Subcutaneous abdominal adipose tissue (tissue), 5 donors: ENCODE data around the gene STAT4.
"Not testable (repeated sequence)": the region's sequence is repeated elsewhere in the genome, so short reads cannot be mapped to it uniquely, and the experiment has no call there.

Experiments used
- H3K27ac ChIP-seq: one replicate; pipeline ENCODE4 v1.7.0; 2013; ENCODE audit warnings: low read depth, mild to moderate bottlenecking, inconsistent platforms, low read length, moderate library complexity
- H3K27me3 ChIP-seq, 5 donors: one replicate each; pipeline ENCODE4 v1.7.0; 2013; ENCODE audit warnings: low read length in 5 of 5, inconsistent platforms in 1 of 5; ENCODE audit not compliant: control insufficient read depth in 5 of 5, insufficient read depth in 4 of 5
- H3K36me3 ChIP-seq, 5 donors: one replicate each; pipeline ENCODE4 v1.7.0; 2013; ENCODE audit warnings: low read length in 5 of 5; ENCODE audit not compliant: control insufficient read depth in 5 of 5, insufficient read depth in 5 of 5
- H3K4me1 ChIP-seq, 5 donors: one replicate each; pipeline ENCODE4 v1.7.0; 2013; ENCODE audit warnings: low read length in 5 of 5, mild to moderate bottlenecking in 3 of 5, moderate library complexity in 1 of 5; ENCODE audit not compliant: control insufficient read depth in 5 of 5, insufficient read depth in 5 of 5
- H3K4me3 ChIP-seq, 5 donors: one replicate each; pipeline ENCODE4 v1.7.0; 2013; ENCODE audit warnings: low read length in 5 of 5, low read depth in 1 of 5
- H3K9ac ChIP-seq, 5 donors: one replicate each; pipeline ENCODE4 v1.7.0; 2013; ENCODE audit warnings: low read length in 5 of 5, mild to moderate bottlenecking in 4 of 5, moderate library complexity in 3 of 5
- H3K9me3 ChIP-seq, 5 donors: one replicate each; pipeline ENCODE4 v1.7.0; 2013; ENCODE audit warnings: low read length in 5 of 5; ENCODE audit not compliant: control insufficient read depth in 5 of 5
- donor health status: healthy.
- donor health status: healthy.
- donor health status: healthy.
- donor health status: healthy.
- donor health status: healthy.

The STAT4 gene

DNA sequence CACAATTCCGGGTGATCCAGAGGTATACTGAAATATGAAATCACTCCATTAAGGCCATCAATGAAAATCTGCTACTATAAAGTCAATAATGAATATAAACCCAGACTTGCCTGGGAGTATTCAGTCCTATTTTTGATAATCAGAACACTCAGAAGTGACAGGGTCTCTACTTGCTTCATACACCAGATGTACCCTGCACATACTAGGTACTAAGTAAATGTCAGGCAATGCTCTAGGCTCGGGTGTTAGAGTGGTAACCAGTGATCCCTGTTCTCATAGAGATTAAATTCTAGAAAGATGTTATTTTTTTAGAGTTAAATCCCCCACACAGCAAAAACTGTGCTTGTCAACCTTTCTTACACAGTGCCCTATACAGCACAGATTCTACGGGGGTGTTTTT, 149.2 kb downstream of the STAT4 start:
- Histone ChIP-seq H3K36me3 (peaks cover 67 to 97% (median 91%) of the 10 kb centered on the region in 5 donors), H3K9ac (no peak overlapping the region), H3K9me3 (no peaks in the 10 kb centered on the region), H3K4me1 (peaks cover 0 to 7% (median 0%) of the 10 kb centered on the region in 5 donors), H3K4me3 (no peak overlapping the region), H3K27me3 (no peaks in the 10 kb centered on the region), H3K27ac (no peak overlapping the region)

DNA sequence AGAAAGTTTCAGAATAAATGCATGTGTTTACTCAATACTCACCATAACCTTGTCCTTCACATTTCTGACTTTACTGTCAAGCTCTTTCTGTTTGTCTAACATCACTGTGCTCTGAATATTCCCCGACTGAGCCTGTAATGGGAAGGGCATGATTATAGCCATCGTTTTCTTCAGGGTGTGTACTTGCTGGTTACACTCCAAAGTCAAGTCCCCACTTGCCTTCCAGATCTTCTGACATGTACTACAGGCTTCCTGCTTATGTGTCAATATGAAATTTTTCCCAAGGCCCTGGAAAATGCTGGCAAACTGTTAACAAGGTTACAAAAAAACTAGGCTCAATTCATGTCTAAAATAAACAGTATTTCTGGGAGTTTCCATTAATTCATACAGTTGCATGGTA, 149.8 kb downstream of the STAT4 start:
- Histone ChIP-seq H3K27me3 (no peaks in the 10 kb centered on the region), H3K27ac (no peak overlapping the region), H3K9ac (no peak overlapping the region), H3K36me3 (peaks cover 65 to 97% (median 91%) of the 10 kb centered on the region in 5 donors), H3K4me3 (no peak overlapping the region), H3K9me3 (no peaks in the 10 kb centered on the region), H3K4me1 (peaks cover 0 to 7% (median 0%) of the 10 kb centered on the region in 5 donors)

DNA sequence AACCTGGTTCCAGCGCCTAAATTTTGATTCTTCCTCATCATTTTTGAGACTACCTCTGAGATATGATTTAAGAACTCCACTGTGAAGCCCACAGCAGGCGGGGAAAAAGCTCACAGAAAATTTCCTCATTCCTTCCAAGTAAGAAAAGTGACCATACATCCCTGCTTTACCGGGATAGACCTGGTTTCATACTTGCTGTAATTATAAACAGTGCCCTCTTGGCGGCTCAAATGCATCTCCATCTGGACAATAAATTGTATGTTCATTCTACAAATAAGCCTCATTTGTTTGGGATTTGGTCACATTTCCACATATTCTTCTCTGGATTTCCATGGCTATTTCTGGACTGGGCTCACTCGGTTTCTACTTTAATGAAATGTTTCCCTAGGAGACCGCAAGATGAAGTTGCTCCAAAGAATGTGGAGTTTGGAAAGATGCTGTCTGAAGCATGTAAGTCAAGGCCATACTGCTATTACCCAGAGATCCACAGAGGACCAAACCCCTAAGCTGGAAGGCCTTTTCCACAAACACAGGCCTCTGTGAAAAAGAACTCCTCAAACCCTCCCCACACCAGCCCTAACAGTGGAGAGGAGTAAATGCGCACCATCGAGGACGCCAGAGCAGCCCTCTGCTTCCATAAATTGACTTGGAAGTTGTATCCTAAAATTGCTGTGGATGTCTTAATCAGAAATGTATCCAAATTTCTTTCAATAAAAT, 150.7 kb downstream of the STAT4 start:
- peaks cover 0 to 7% (median 0%) of the 10 kb centered on the region in 5 donors for H3K4me1 ChIP-seq
- H3K9me3 ChIP-seq, result no peaks in the 10 kb centered on the region
- no peaks in the 10 kb centered on the region for H3K27me3 ChIP-seq
- no peak overlapping the region for H3K4me3 ChIP-seq
- H3K27ac ChIP-seq, result no peak overlapping the region
- peaks cover 62 to 97% (median 91%) of the 10 kb centered on the region in 5 donors for H3K36me3 ChIP-seq
- no peak overlapping the region for H3K9ac ChIP-seq

DNA sequence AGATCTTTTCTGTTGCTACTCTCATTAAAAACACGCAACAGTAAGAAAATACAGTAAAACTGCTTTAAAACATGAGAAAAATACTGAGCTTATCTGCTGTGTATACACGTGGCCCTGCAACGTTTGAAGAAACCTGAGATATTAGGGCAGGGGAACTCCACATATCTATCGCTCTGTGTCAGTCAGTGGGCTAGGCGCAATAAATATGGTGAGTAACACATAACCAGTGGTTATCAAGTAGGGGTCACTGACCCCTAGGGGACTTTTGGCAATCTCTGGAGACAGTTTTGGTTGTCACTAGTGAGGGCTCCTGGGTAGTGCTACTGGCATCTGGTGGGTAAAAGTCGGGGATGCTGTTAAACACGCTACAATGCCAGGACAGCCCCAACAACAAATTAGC, 151.7 kb downstream of the STAT4 start:
- H3K9me3 ChIP-seq, result no peaks in the 10 kb centered on the region
- H3K9ac ChIP-seq, result no peak overlapping the region
- H3K27me3 ChIP-seq, result no peaks in the 10 kb centered on the region
- no peak overlapping the region for H3K27ac ChIP-seq
- no peak overlapping the region for H3K4me3 ChIP-seq
- H3K36me3 ChIP-seq, result peaks cover 54 to 95% (median 88%) of the 10 kb centered on the region in 5 donors
- H3K4me1 ChIP-seq, result peaks cover 0 to 7% (median 0%) of the 10 kb centered on the region in 5 donors

DNA sequence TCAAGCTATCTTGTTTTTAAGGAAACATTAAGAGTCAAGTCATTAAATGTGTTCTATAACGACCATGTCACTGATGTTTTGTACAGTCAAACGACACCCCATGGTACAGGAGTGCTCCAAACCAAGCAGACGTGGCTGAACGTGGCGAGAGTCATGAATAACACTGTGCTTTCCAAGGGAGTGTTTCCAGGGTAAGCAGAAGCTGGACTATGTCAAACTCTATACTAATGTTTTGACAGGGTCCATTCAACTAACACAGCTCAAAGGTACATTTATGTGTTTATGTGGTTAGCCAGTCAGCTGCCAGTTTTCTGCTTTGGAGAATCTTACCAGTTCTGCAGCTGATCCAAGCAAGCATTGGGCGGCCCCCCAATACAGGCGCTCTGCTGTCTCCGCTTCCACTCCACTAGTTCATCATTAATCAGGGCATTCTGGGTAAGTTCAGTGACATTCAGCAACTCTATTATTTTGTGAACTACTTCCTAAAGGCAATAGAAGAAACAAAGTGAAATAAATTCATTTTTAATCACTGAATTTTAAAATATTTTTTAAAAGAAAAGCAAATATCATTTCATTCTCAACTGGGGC, 153.2 kb downstream of the STAT4 start:
- no peak overlapping the region for H3K4me3 ChIP-seq
- H3K27ac ChIP-seq, result no peak overlapping the region
- H3K27me3 ChIP-seq, result no peaks in the 10 kb centered on the region

DNA sequence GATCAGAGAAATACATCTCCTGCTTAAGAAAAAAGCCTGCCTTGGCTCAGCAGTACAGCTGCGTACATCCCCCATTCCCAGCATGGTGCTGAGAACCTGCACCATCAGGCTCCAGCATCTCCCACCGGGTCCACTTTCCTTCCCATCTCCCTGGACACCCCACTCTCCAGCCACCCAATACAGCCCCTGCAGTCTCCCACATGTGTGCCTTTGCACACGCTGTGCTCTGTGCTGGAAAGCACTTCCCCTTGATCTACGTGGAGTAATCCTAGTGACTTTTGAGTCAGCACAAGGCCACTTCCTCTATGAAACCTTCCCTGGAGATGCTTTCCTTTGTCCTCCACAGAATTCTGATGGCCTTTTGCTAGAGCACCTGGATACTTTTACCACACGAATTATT, 153.8 kb downstream of the STAT4 start:
- Histone ChIP-seq H3K4me3 (no peak overlapping the region), H3K9me3 (no peaks in the 10 kb centered on the region), H3K27ac (no peak overlapping the region), H3K9ac (peak overlapping the region in 1 of 5 donors; percentile 11), H3K27me3 (no peaks in the 10 kb centered on the region), H3K36me3 (peaks cover 48 to 94% (median 87%) of the 10 kb centered on the region in 5 donors), H3K4me1 (peaks cover 0 to 7% (median 0%) of the 10 kb centered on the region in 5 donors)

More for the DNA sequence above, 153.2 kb downstream of the STAT4 start:
- peaks cover 53 to 95% (median 86%) of the 10 kb centered on the region in 5 donors for H3K36me3 ChIP-seq
- peaks cover 0 to 7% (median 0%) of the 10 kb centered on the region in 5 donors for H3K4me1 ChIP-seq
- no peak overlapping the region for H3K9ac ChIP-seq
- H3K9me3 ChIP-seq, result no peaks in the 10 kb centered on the region

DNA sequence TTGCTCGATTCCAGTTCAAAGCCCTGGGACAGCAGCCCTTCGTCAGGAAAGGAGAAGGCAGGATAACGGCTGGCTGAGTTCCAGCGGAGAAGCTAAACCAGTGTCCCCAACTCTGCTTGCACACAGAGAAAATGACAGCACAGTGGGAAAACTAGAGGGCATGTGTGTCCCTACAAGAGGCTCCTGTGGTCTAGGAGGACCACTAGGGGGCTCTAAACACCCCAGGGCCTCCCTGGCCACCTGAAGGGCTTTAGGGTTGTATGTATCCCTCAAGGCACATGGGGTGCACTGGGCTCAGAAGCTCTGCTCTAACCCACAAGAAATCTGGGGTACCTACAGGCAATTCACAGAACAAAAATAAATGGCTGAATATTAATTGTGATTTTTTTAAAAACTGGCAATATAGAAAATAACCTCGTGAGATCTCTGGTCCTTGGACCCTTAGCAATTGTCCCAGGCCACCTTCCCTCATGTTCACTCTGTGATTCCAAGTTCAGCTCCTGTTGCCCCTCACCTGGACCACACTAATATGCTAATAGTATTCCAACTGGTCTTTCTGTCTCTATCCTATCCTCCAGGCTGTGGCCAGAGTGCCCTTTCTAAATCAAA, 154.4 kb downstream of the STAT4 start:
- peaks cover 0 to 7% (median 0%) of the 10 kb centered on the region in 5 donors for H3K4me1 ChIP-seq
- peaks cover 45 to 94% (median 84%) of the 10 kb centered on the region in 5 donors for H3K36me3 ChIP-seq
- no peak overlapping the region for H3K27ac ChIP-seq
- no peak overlapping the region for H3K4me3 ChIP-seq
- H3K27me3 ChIP-seq, result no peaks in the 10 kb centered on the region
- no peaks in the 10 kb centered on the region for H3K9me3 ChIP-seq
- H3K9ac ChIP-seq, result no peak overlapping the region

DNA sequence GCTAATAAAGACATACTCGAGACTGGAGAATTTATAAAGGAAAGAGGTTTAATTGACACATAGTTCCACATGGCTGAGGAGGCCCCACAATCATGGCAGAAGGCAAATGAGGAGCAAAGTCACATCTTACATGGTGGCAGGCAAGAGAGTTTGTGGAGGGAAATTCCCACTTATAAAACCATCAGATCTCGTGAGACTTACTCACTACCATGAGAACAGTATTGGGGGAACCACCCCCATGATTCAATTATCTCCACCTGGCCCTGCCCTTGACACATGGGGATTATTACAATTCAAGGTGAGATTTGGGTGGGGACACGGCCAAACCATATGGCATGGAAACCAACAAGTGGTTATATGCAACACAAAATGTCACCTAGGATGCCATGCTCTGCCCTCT, 155.5 kb downstream of the STAT4 start:
- not testable (repeated sequence) for H3K27me3 ChIP-seq, H3K4me3 ChIP-seq, H3K9ac ChIP-seq, H3K9me3 ChIP-seq, H3K27ac ChIP-seq, H3K4me1 ChIP-seq
- peaks cover 42 to 94% (median 85%) of the 10 kb centered on the region in 5 donors for H3K36me3 ChIP-seq

DNA sequence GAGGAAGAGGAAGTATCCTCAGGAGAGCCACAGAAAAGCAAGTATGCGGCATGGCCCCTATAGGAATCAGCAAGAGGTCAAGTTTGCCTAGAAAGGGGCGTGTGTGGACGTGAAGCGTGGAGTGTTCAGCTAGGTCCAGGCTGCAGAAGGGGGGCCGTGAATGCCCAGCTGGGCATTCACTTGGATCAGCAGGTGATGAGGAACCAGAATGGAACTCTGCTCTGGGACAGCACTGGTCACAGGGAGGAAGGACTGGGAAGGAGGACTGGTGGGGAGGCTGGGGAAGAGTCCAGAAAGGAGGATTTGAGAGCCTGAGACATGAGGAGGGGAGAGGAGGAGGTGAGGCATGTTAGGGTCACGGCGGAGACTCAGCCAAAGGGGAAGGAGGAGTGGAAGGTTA, 156.6 kb downstream of the STAT4 start:
- Histone ChIP-seq H3K27me3 (no peaks in the 10 kb centered on the region), H3K4me1 (peaks cover 0 to 7% (median 3%) of the 10 kb centered on the region in 5 donors), H3K9me3 (no peaks in the 10 kb centered on the region), H3K9ac (no peak overlapping the region), H3K27ac (no peak overlapping the region), H3K36me3 (peaks cover 38 to 94% (median 86%) of the 10 kb centered on the region in 5 donors), H3K4me3 (no peak overlapping the region)

DNA sequence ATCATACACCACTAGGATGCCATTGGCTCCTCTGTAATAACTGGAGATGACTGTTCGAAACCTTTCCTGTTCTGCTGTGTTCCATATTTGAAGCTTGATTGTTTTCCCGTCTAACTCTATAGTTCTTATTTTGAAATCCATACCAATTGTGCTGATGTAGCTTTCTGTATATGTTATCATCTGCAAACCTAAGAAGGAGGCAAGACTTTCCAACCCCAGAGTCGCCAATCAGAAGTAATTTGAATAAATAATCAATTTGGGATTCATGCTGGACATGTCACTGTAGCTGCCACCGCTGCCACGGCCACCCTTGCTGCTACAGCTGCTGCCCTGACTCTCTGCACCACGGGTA, 157.5 kb downstream of the STAT4 start:
- H3K4me1 ChIP-seq, result peaks cover 0 to 7% (median 3%) of the 10 kb centered on the region in 5 donors
- no peak overlapping the region for H3K9ac ChIP-seq
- H3K27ac ChIP-seq, result no peak overlapping the region
- H3K9me3 ChIP-seq, result no peaks in the 10 kb centered on the region
- H3K4me3 ChIP-seq, result no peak overlapping the region
- H3K27me3 ChIP-seq, result no peaks in the 10 kb centered on the region
- H3K36me3 ChIP-seq, result peaks cover 32 to 98% (median 87%) of the 10 kb centered on the region in 5 donors
